Endothelial cell of umbilical vein (primary cell): ENCODE measurements around the gene POLG. TPM values are rescaled to one million over a fixed set of nuclear protein-coding genes. Genes with fewer than 3 reads are reported as not detected.

ENCODE experiments used
- BruUV-seq: library from RNA; stranded (reverse); fragments of 400-500 nt; replicated peaks from 2 replicates; lab custom pipeline; 2021; lab: Mats Ljungman, UMichigan
- CTCF ChIA-PET: fragments of 300-600, 350-600 bp; sonication (Branson Sonifier 250); formaldehyde crosslinking; loops from one replicate; lab custom pipeline; 2021; ENCODE audit warnings: antibody characterized with exemption, inconsistent platforms; lab: Charles Lee
- POLR2A ChIA-PET: fragments of 300-600, 350-600 bp; sonication (Branson Sonifier 250); formaldehyde crosslinking; loops from one replicate; lab custom pipeline; 2021; ENCODE audit warnings: antibody characterized with exemption, inconsistent platforms; lab: Charles Lee
- DNase-seq: peaks from one replicate; pipeline ENCODE4 v3.0.0-alpha.2; 2011; ENCODE audit warnings: low read depth, low spot score
- FAIRE-seq: peaks from 2 replicates; lab custom pipeline; 2011; peaks lifted over from hg19 to GRCh38; lab: Jason Lieb, UNC
- H2AFZ ChIP-seq: 2 replicates; pipeline ENCODE4 v1.6.0; 2012; ENCODE audit warnings: low read depth, low read length, control low read depth, inconsistent platforms
- H3K27ac ChIP-seq: 2 replicates; pipeline ENCODE4 v1.5.1; 2011; ENCODE audit warnings: low read depth, mild to moderate bottlenecking, control low read depth, low read length, moderate library complexity; ENCODE audit not compliant: insufficient read depth
- H3K27me3 ChIP-seq, 2 experiments: 2 replicates each; pipeline versions ENCODE4 v1.6.0 to v1.6.1; 2011; ENCODE audit warnings: low read length in 2 of 2, mixed read lengths in 1 of 2; ENCODE audit not compliant: control insufficient read depth in 2 of 2, insufficient read depth in 2 of 2
- H3K36me3 ChIP-seq, 2 experiments: 2 replicates in 1 of 2; 3 replicates in 1 of 2; pipeline ENCODE4 v1.5.1; 2011; ENCODE audit warnings: low read length in 2 of 2, mild to moderate bottlenecking in 1 of 2, moderate library complexity in 1 of 2; ENCODE audit not compliant: control insufficient read depth in 2 of 2, insufficient read depth in 2 of 2; ENCODE audit errors: extremely low read depth in 1 of 2
- H3K4me1 ChIP-seq: 3 replicates; pipeline ENCODE4 v1.5.1; 2011; ENCODE audit warnings: mild to moderate bottlenecking, low read length; ENCODE audit not compliant: control insufficient read depth, insufficient read depth; ENCODE audit errors: extremely low read depth
- H3K4me2 ChIP-seq: 2 replicates; pipeline ENCODE4 v1.6.1; 2011; ENCODE audit warnings: low read length, control low read depth, mixed read lengths; ENCODE audit not compliant: insufficient read depth
- H3K4me3 ChIP-seq, 3 experiments: fragments of 200-600 bp in 1 of 3; sonication (generic), shearing (Covaris generic) in 1 of 3; replicated peaks in 1 of 3; 2 replicates each; pipeline ENCODE4 v1.5.1; 2011 to 2016; ENCODE audit warnings: control low read depth in 3 of 3, low read length in 3 of 3, mild to moderate bottlenecking in 2 of 3, inconsistent platforms in 1 of 3, low read depth in 1 of 3, moderate library complexity in 1 of 3; ENCODE audit not compliant: insufficient read depth in 1 of 3
- H3K79me2 ChIP-seq: 2 replicates; pipeline ENCODE4 v1.6.0; 2012; ENCODE audit warnings: low read length, inconsistent platforms; ENCODE audit not compliant: control insufficient read depth, insufficient read depth
- H3K9ac ChIP-seq: replicated peaks from 2 replicates; pipeline ENCODE3; 2011; ENCODE audit warnings: low read length, control low read depth; ENCODE audit not compliant: insufficient read depth; ENCODE audit errors: extremely low read depth
- H3K9me1 ChIP-seq: replicated peaks from 3 replicates; pipeline ENCODE4 v1.6.0; 2011; ENCODE audit warnings: mild to moderate bottlenecking, low read length; ENCODE audit not compliant: control insufficient read depth, insufficient read depth; ENCODE audit errors: extremely low read depth
- H3K9me3 ChIP-seq: replicated peaks from 2 replicates; pipeline ENCODE4 v1.5.1; 2012; ENCODE audit warnings: low read length, inconsistent platforms; ENCODE audit not compliant: control insufficient read depth, insufficient read depth
- H4K20me1 ChIP-seq: replicated peaks from 2 replicates; pipeline ENCODE3; 2011; ENCODE audit warnings: mild to moderate bottlenecking, low read length; ENCODE audit not compliant: control insufficient read depth, insufficient read depth; ENCODE audit errors: extremely low read depth
- CTCF ChIP-seq, 2 donors: IDR thresholded peaks; 1 replicate in 1 of 2; 2 replicates in 1 of 2; pipeline ENCODE4 v1.5.1; 2011; ENCODE audit warnings: low read length in 2 of 2, mild to moderate bottlenecking in 2 of 2, moderate library complexity in 2 of 2, control low read depth in 1 of 2, inconsistent platforms in 1 of 2, low read depth in 1 of 2; ENCODE audit not compliant: insufficient read depth in 1 of 2; ENCODE audit errors: extremely low read depth in 1 of 2
- EZH2 ChIP-seq: IDR thresholded peaks from 2 replicates; pipeline ENCODE4 v1.6.1; 2012; ENCODE audit warnings: borderline replicate concordance, low read depth, mild to moderate bottlenecking, moderate library complexity, low read length, inconsistent platforms; ENCODE audit not compliant: severe bottlenecking
- FOS ChIP-seq: IDR thresholded peaks from 2 replicates; pipeline ENCODE4 v1.6.1; 2011; ENCODE audit warnings: mild to moderate bottlenecking, low read length, moderate library complexity, borderline replicate concordance; ENCODE audit not compliant: insufficient read depth
- GATA2 ChIP-seq: IDR thresholded peaks from 2 replicates; pipeline ENCODE4 v1.7.0; 2011; ENCODE audit warnings: low read depth, mild to moderate bottlenecking, moderate library complexity, mixed read lengths, low read length; ENCODE audit not compliant: insufficient read length, insufficient read depth
- JUN ChIP-seq: IDR thresholded peaks from 2 replicates; pipeline ENCODE4 v1.6.1; 2011; ENCODE audit warnings: borderline replicate concordance, low read depth; ENCODE audit not compliant: insufficient read length, insufficient read depth
- MYC ChIP-seq: IDR thresholded peaks from one replicate; pipeline ENCODE4 v1.6.1; 2011; ENCODE audit warnings: mild to moderate bottlenecking, low read depth, low read length
- POLR2A ChIP-seq: IDR thresholded peaks from 2 replicates; pipeline ENCODE4 v1.6.1; 2012; ENCODE audit warnings: low read depth, mild to moderate bottlenecking, control low read depth, low read length
- POLR2AphosphoS5 ChIP-seq: IDR thresholded peaks from 2 replicates; pipeline ENCODE4 v1.6.1; 2012; ENCODE audit warnings: low read depth, mild to moderate bottlenecking, control low read depth, low read length, moderate library complexity; ENCODE audit not compliant: insufficient read depth
- dilution Hi-C: fragments of 300-500 bp; cut with MboI; formaldehyde crosslinking; loops from one replicate; pipeline ENCODE4 v1.15.0; 2019; ENCODE audit warnings: low sequenced_read_pairs; ENCODE audit not compliant: extremely low pct_ligation_motif_present
- intact Hi-C: fragments of 100-400 bp; cut with micrococcal nuclease; formaldehyde crosslinking; loops from one replicate; pipeline ENCODE4 v1.10.0; 2022
- polyA plus RNA-seq, 4 experiments: library from polyadenylated mRNA; depleted of rRNA in 3 of 4; stranded (reverse) in 3 of 4; unstranded in 1 of 4; fragments of >200 nt; gene quantifications; 2 replicates each; pipeline versions ENCODE4 v1.2.1 to v1.2.3, GENCODE V29; 2011 to 2012; ENCODE audit warnings: missing spikeins in 1 of 4
- total RNA-seq: library from RNA; stranded (reverse); gene quantifications from 2 replicates; pipeline ENCODE4 v1.2.3, GENCODE V29; 2021
- TF ChIP-seq, protein P1 (sequence below): IDR thresholded peaks from 2 replicates; pipeline ENCODE4 v1.6.1; 2011; ENCODE audit not compliant: insufficient read depth, insufficient read length

Gene POLG
- total and polyA plus RNA-seq, 2 donors (not counting 3 experiments of a cell fraction or from before 2014, with no cell fraction given) = 36.6 to 77.7 TPM

GRCh38 chr15:89342840-89343239 is 8.2 kb upstream of the POLG start:
- no peak for TF ChIP-seq POLR2AphosphoS5
- TF ChIP-seq EZH2 = no peak
- no peak for TF ChIP-seq MYC
- no peak for TF ChIP-seq GATA2
- no peak for TF ChIP-seq CTCF (IDR thresholded peaks at IDR 0.05; ENCODE audit: extremely low read depth in 1 of 2, insufficient read depth in 1 of 2, low read depth in 1 of 2, low read length in 2 of 2)
- TF ChIP-seq, protein P1, sequence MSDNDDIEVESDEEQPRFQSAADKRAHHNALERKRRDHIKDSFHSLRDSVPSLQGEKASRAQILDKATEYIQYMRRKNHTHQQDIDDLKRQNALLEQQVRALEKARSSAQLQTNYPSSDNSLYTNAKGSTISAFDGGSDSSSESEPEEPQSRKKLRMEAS = no peak
- TF ChIP-seq POLR2A = no peak
- no peak for TF ChIP-seq JUN
- TF ChIP-seq FOS = no peak
- Histone ChIP-seq H3K36me3 (no peaks in the 10 kb centered on the region), H4K20me1 (no peaks in the 10 kb centered on the region), H3K4me1 (no peaks in the 10 kb centered on the region), H3K9me1 (no peaks in the 10 kb centered on the region), H3K27ac (no peak overlapping the region), H3K4me3 (no peak overlapping the region), H2AFZ (no peak overlapping the region), H3K9ac (no peak overlapping the region), H3K79me2 (no peaks in the 10 kb centered on the region), H3K4me2 (no peak overlapping the region), H3K9me3 (no peaks in the 10 kb centered on the region), H3K27me3 (peaks cover 6 to 12% of the 10 kb centered on the region in 2 experiments)
- ChIA-PET CTCF (no interaction called here), POLR2A (no interaction called here)
- dilution Hi-C loops (no loop called here), intact Hi-C loops (no loop called here)
- no peak for FAIRE-seq
- no TSS peak for BruUV-seq
- no peak for DNase-seq
